HepG2 (cell line): Measurements from ENCODE around the gene UNC5C. TPM values are rescaled to one million over a fixed set of nuclear protein-coding genes. Genes with fewer than 3 reads are reported as not detected.

Experiments
- ATAC-seq: fragments of 200-7000 bp; cut with Tn5 transposase; 3 replicates; pipeline ENCODE4 v1.9.1; 2020; ENCODE audit warnings: mild to moderate bottlenecking, moderate library complexity
- BruUV-seq: library from RNA; stranded (reverse); fragments of 400-500 nt; replicated peaks from 2 replicates; lab custom pipeline; 2021; lab: Mats Ljungman, UMichigan
- CTCF ChIA-PET: fragments of 300-600 bp; formaldehyde crosslinking; extraction: SDS; loops from one replicate; lab custom pipeline; 2021; ENCODE audit warnings: low total read pairs, inconsistent platforms, low intra/inter-chr PET ratio; lab: Yijun Ruan, JAX
- POLR2A ChIA-PET: fragments of 350-600 bp; sonication (Branson Sonifier 250); formaldehyde crosslinking; loops from one replicate; lab custom pipeline; 2020; ENCODE audit warnings: antibody characterized with exemption, inconsistent platforms; lab: Yijun Ruan, JAX
- DNase-seq: peaks from one replicate; pipeline ENCODE4 v3.0.0-alpha.2; 2015; ENCODE audit warnings: low spot score
- FAIRE-seq: peaks from 3 replicates; lab custom pipeline; 2011; peaks lifted over from hg19 to GRCh38; lab: Jason Lieb, UNC
- H2AFZ ChIP-seq: one replicate; pipeline ENCODE4 v1.6.1; 2011; ENCODE audit warnings: low read length, inconsistent platforms
- H3K27ac ChIP-seq: fragments of 300-600 bp; 3 replicates; pipeline ENCODE4 v1.8.0; 2011; ENCODE audit warnings: mixed run types, mild to moderate bottlenecking, mixed read lengths, low read length, inconsistent platforms; ENCODE audit not compliant: insufficient read depth; ENCODE audit errors: extremely low read length
- H3K27me3 ChIP-seq, 2 experiments: fragments of 200-600 bp in 1 of 2; 2 replicates in 1 of 2; 3 replicates in 1 of 2; pipeline versions ENCODE4 v1.6.0 to v1.8.0; 2011; ENCODE audit warnings: low read length in 2 of 2, mild to moderate bottlenecking in 2 of 2, moderate library complexity in 2 of 2, inconsistent platforms in 1 of 2; ENCODE audit not compliant: insufficient read depth in 2 of 2, control insufficient read depth in 1 of 2
- H3K36me3 ChIP-seq, 2 experiments: fragments of 200-600 bp in 1 of 2; replicated peaks in 1 of 2; 2 replicates in 1 of 2; 3 replicates in 1 of 2; pipeline versions ENCODE4 v1.5.1 to v1.8.0; 2011; ENCODE audit warnings: low read length in 2 of 2, inconsistent platforms in 1 of 2; ENCODE audit not compliant: insufficient read depth in 2 of 2, control insufficient read depth in 1 of 2
- H3K4me1 ChIP-seq: 2 replicates; pipeline ENCODE4 v1.5.1; 2012; ENCODE audit warnings: low read length, inconsistent platforms; ENCODE audit not compliant: insufficient read depth
- H3K4me2 ChIP-seq: 2 replicates; pipeline ENCODE4 v1.6.0; 2011; ENCODE audit warnings: low read depth, low read length, inconsistent platforms
- H3K4me3 ChIP-seq, 3 experiments: fragments of 200-600 bp in 1 of 3; sonication (generic), shearing (Covaris generic) in 1 of 3; replicated peaks in 1 of 3; 2 replicates each; pipeline ENCODE4 v1.5.1; 2011 to 2016; ENCODE audit warnings: low read length in 3 of 3, inconsistent platforms in 2 of 3, low read depth in 2 of 3, mild to moderate bottlenecking in 2 of 3, control low read depth in 1 of 3, mixed read lengths in 1 of 3; ENCODE audit not compliant: insufficient read depth in 1 of 3
- H3K79me2 ChIP-seq: one replicate; pipeline ENCODE4 v1.6.1; 2011; ENCODE audit warnings: low read length, inconsistent platforms; ENCODE audit not compliant: insufficient read depth
- H3K9ac ChIP-seq: 2 replicates; pipeline ENCODE4 v1.6.0; 2011; ENCODE audit warnings: mild to moderate bottlenecking, low read depth, low read length, inconsistent platforms; ENCODE audit not compliant: insufficient read depth
- H3K9me3 ChIP-seq: 2 replicates; pipeline ENCODE4 v1.5.1; 2012; ENCODE audit warnings: mild to moderate bottlenecking, low read length
- H4K20me1 ChIP-seq: 2 replicates; pipeline ENCODE4 v1.6.0; 2011; ENCODE audit warnings: inconsistent platforms, mild to moderate bottlenecking, low read length, moderate library complexity; ENCODE audit not compliant: insufficient read depth
- AGO2 ChIP-seq: fragments of 200-400 bp; formaldehyde crosslinking; optimal IDR thresholded peaks from 2 replicates; pipeline ENCODE3; 2017; ENCODE audit warnings: mild to moderate bottlenecking, low read depth, low read length, moderate library complexity
- ATF1 ChIP-seq: IDR thresholded peaks from 2 replicates; pipeline ENCODE4 v1.6.1; 2016; ENCODE audit warnings: mild to moderate bottlenecking, control low read depth
- CENPX ChIP-seq: sonication (generic); formaldehyde crosslinking; IDR thresholded peaks from 2 replicates; pipeline ENCODE4 v1.9.0; 2021; ENCODE audit warnings: mild to moderate bottlenecking, missing genetic modification reagents, moderate library complexity
- KAT8 ChIP-seq: IDR thresholded peaks from 2 replicates; pipeline ENCODE4 v1.6.1; 2016; ENCODE audit warnings: missing genetic modification reagents, missing compliant biosample characterization
- KLF11 ChIP-seq: IDR thresholded peaks from 2 replicates; pipeline ENCODE4 v1.6.1; 2016; ENCODE audit warnings: missing compliant biosample characterization
- NBN ChIP-seq: fragments of 450-650 bp; conservative IDR thresholded peaks from 2 replicates; pipeline ENCODE4 v1.6.1; 2017
- PRDM15 ChIP-seq: sonication (generic); formaldehyde crosslinking; IDR thresholded peaks from 2 replicates; pipeline ENCODE4 v1.4.0; 2020; ENCODE audit warnings: missing genetic modification reagents
- SALL2 ChIP-seq: sonication (generic); formaldehyde crosslinking; IDR thresholded peaks from 2 replicates; pipeline ENCODE4 v1.8.1; 2023; ENCODE audit warnings: mild to moderate bottlenecking, missing genetic modification reagents, inconsistent platforms
- STAT5B ChIP-seq: sonication (generic); formaldehyde crosslinking; IDR thresholded peaks from 2 replicates; pipeline ENCODE4 v1.4.0; 2020; ENCODE audit warnings: missing genetic modification reagents
- ZFP36L2 ChIP-seq: sonication (generic); formaldehyde crosslinking; IDR thresholded peaks from 2 replicates; pipeline ENCODE4 v1.4.0; 2020; ENCODE audit warnings: missing genetic modification reagents
- ZNF382 ChIP-seq: sonication (generic); formaldehyde crosslinking; IDR thresholded peaks from 2 replicates; pipeline ENCODE4 v1.5.0; 2020; ENCODE audit warnings: missing genetic modification reagents, mild to moderate bottlenecking, borderline replicate concordance
- ZNF704 ChIP-seq: sonication (generic); formaldehyde crosslinking; IDR thresholded peaks from 2 replicates; pipeline ENCODE4 v1.8.1; 2023; ENCODE audit warnings: mild to moderate bottlenecking, inconsistent platforms, moderate library complexity, missing genetic modification reagents, borderline replicate concordance
- ZNF713 ChIP-seq: sonication (generic); formaldehyde crosslinking; IDR thresholded peaks from 2 replicates; pipeline ENCODE4 v1.4.0; 2020; ENCODE audit warnings: mild to moderate bottlenecking, missing genetic modification reagents
- in situ Hi-C: cut with HindIII; loops from 2 replicates; pipeline ENCODE4 v1.10.0; 2017; ENCODE audit warnings: low pct_unique_long_range_greater_than_20kb; ENCODE audit not compliant: extremely low pct_ligation_motif_present
- intact Hi-C: fragments of 100-400 bp; cut with micrococcal nuclease; formaldehyde crosslinking; loops from one replicate; pipeline ENCODE4 v1.10.0; 2022; ENCODE audit not compliant: unreplicated experiment
- polyA plus RNA-seq, 8 experiments: library from polyadenylated mRNA; depleted of rRNA in 3 of 8; stranded (reverse) in 7 of 8; unstranded in 1 of 8; fragments of >200 nt; fragmentation: Illumina TruSeq in 4 of 8; extraction: Trizol in 4 of 8; gene quantifications; 2 replicates each; pipeline versions ENCODE4 v1.2.1 to v1.2.3, GENCODE V29; 2011 to 2016; ENCODE audit warnings: low read depth in 4 of 8, missing spikeins in 1 of 8, mixed read lengths in 1 of 8; ENCODE audit not compliant: insufficient read depth in 1 of 8
- total RNA-seq, 5 experiments: library from RNA; depleted of rRNA; stranded (reverse); fragments of >200 nt; fragmentation: Illumina TruSeq; extraction: Trizol; gene quantifications; 2 replicates each; pipeline ENCODE4 v1.2.3, GENCODE V29; 2016; ENCODE audit warnings: low read depth in 1 of 5

The UNC5C gene
- total and polyA plus RNA-seq, 2 of the 13 experiments (the other 11 are each of a cell fraction or from before 2014, with no cell fraction given): not detected

DNA sequence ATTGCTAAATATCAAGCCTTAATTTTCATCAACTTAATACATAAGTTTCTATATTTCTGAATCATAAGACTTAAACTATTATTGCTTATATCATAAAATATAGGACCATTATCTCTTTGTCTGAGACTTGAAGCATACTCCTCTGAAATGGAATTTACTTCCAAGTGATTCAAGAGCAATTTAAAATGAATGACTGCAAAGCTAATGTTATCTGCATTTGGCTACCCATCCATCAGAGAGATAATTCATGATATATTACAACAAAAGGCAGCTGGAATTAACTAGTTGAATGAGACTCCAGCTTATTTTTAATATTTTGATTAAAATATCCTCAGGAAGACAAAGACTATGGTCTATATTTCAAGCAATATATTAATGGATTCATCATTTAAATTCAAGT, 208.6 kb downstream of the UNC5C start:
- Histone ChIP-seq H3K9ac (no peak overlapping the region), H3K4me2 (no peak overlapping the region), H3K4me3 (no peak overlapping the region), H3K79me2 (no peaks in the 10 kb centered on the region), H3K27ac (no peak overlapping the region), H3K9me3 (no peaks in the 10 kb centered on the region), H4K20me1 (no peaks in the 10 kb centered on the region), H3K4me1 (no peaks in the 10 kb centered on the region), H3K27me3 (no peaks in the 10 kb centered on the region), H3K36me3 (no peaks in the 10 kb centered on the region), H2AFZ (no peak overlapping the region)
- DNase-seq: no peak
- in situ Hi-C loops (no loop called here), intact Hi-C loops (no loop called here)
- no peak for ATAC-seq
- TF ChIP-seq CENPX (CRISPR knock-in tag) (no peak), ZFP36L2 (CRISPR knock-in tag) (no peak), PRDM15 (CRISPR knock-in tag) (no peak), SALL2 (CRISPR knock-in tag) (no peak), KAT8 (CRISPR knock-in tag) (no peak), NBN (no peak), AGO2 (no peak), ZNF704 (CRISPR knock-in tag) (no peak), ATF1 (CRISPR knock-in tag) (no peak), STAT5B (no peak), ZNF713 (CRISPR knock-in tag) (no peak), ZNF382 (CRISPR knock-in tag) (no peak), KLF11 (CRISPR knock-in tag) (no peak)
- ChIA-PET POLR2A (no interaction called here), CTCF (no interaction called here)
- BruUV-seq: no TSS peak
- no peak for FAIRE-seq
